ENCODE measurements around the gene PDLIM7. TPM values are rescaled to one million over a fixed set of nuclear protein-coding genes. Genes with fewer than 3 reads are reported as not detected.

PDLIM7 gene
- total and polyA plus RNA-seq, 2 of the 8 experiments (the other 6 are each of a cell fraction or from before 2014, with no cell fraction given): 67.3 to 94.2 TPM

DNA sequence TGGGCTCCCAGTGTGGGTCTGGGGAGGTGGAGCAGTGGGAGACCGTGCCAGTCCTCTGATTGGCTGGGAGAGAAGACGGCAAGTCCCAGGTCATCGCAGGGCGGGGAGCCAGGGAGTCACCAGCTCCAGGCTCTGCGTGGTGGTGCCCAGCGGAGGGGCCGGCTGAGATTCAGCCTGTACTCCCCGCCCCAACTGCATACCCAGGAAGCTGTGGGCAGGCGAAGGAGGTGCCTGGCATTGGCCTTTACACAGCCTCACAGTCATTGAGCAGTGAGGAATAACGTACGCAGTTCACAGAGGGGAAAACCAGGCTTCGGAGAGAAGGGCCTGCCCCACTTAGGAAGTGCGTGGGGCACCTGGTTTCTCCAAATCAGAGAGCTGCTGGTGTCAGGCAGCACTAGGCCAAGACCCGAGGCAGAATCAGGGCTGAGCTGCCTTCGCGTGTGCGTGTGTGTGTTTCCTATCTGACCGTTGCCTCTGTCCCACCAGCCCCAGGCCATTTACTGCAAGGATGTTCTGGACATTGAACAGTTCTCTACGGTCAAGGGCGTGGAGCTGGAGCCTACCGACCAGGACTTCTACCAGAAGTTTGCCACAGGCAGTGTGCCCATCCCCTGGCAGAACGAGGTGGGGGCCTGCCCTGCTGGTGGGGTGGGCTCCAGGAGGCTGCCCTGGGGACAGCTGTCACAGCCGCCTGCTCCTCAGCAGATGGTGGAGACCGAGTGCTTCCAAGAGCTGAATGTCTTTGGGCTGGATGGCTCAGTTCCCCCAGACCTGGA lies 57.0 kb downstream of the PDLIM7 start (continued):
- no peak for TF ChIP-seq HDAC2 (IDR thresholded peaks at IDR 0.05; ENCODE audit: borderline replicate concordance in 1 of 2, low read depth in 2 of 2, low read length in 2 of 2)
- no peak for TF ChIP-seq MAFK (IDR thresholded peaks at IDR 0.05; ENCODE audit: low read depth, low read length)
- TF ChIP-seq KDM5A (IDR thresholded peaks at IDR 0.05; ENCODE audit: low read length): no peak
- TF ChIP-seq SIN3A (conservative IDR thresholded peaks at IDR 0.05 in 1 of 2, IDR thresholded peaks at IDR 0.05 in 1 of 2; ENCODE audit: low read depth in 1 of 2, low read length in 2 of 2): no peak
- TF ChIP-seq, protein P1, sequence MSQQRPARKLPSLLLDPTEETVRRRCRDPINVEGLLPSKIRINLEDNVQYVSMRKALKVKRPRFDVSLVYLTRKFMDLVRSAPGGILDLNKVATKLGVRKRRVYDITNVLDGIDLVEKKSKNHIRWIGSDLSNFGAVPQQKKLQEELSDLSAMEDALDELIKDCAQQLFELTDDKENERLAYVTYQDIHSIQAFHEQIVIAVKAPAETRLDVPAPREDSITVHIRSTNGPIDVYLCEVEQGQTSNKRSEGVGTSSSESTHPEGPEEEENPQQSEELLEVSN (IDR thresholded peaks at IDR 0.05): no peak
- TF ChIP-seq RAD21 (IDR thresholded peaks at IDR 0.05 in 1 of 2, conservative IDR thresholded peaks at IDR 0.05 in 1 of 2; ENCODE audit: low read depth in 2 of 2, low read length in 2 of 2): no peak
- TF ChIP-seq POLR2AphosphoS5 (IDR thresholded peaks at IDR 0.05; ENCODE audit: low read depth, low read length): no peak
- TF ChIP-seq NANOG (IDR thresholded peaks at IDR 0.05; ENCODE audit: insufficient read depth, low read depth, low read length, poor library complexity, severe bottlenecking): no peak
- no peak for TF ChIP-seq TCF12 (IDR thresholded peaks at IDR 0.05; ENCODE audit: low read depth, low read length)
- TF ChIP-seq JUN (IDR thresholded peaks at IDR 0.05; ENCODE audit: low read depth, low read length): no peak

Data from H1 (cell line).